T-helper 17 cell (primary cell): ENCODE measurements around the gene EHBP1. TPM values are rescaled to one million over a fixed set of nuclear protein-coding genes. Genes with fewer than 3 reads are reported as not detected.
"Not testable (repeated sequence)": the region's sequence is repeated elsewhere in the genome, so short reads cannot be mapped to it uniquely, and the experiment has no call there.

Experiments
- ATAC-seq: fragments of 150-1000 bp; cut with Tn5 transposase; 2 replicates; pipeline ENCODE4 v1.10.0; 2021; ENCODE audit warnings: mild to moderate bottlenecking, moderate library complexity
- DNase-seq, 3 donors: peaks; one replicate each; pipeline versions ENCODE4 v3.0.0 to v3.0.0-alpha.2; 2020 to 2021
- H3K9me3 ChIP-seq: one replicate; pipeline ENCODE4 v1.7.0; 2013; ENCODE audit warnings: low read length, mild to moderate bottlenecking; ENCODE audit not compliant: control insufficient read depth, poor library complexity, severe bottlenecking
- H3K27ac Mint-ChIP-seq: one replicate; pipeline ENCODE4 v1.8.0; 2022; ENCODE audit warnings: mild to moderate bottlenecking, moderate library complexity, mixed read lengths
- H3K27me3 Mint-ChIP-seq: one replicate; pipeline ENCODE4 v1.8.0; 2022; ENCODE audit warnings: mixed read lengths
- H3K36me3 Mint-ChIP-seq: one replicate; pipeline ENCODE4 v1.8.0; 2022; ENCODE audit warnings: low read depth, mixed read lengths
- H3K4me1 Mint-ChIP-seq: one replicate; pipeline ENCODE4 v1.8.0; 2022; ENCODE audit warnings: mild to moderate bottlenecking, mixed read lengths
- H3K4me3 Mint-ChIP-seq: one replicate; pipeline ENCODE4 v1.8.0; 2022; ENCODE audit warnings: mild to moderate bottlenecking, moderate library complexity, mixed read lengths
- total RNA-seq, 4 donors: library from RNA in 2 of 4; stranded (reverse) in 2 of 4; gene quantifications; one replicate each; pipeline ENCODE4 v1.2.3 and lab custom pipeline; 2022 to 2026

EHBP1 gene
- total RNA-seq, 2 donors from 2014 or later = 24.5 to 28.2 TPM

DNA sequence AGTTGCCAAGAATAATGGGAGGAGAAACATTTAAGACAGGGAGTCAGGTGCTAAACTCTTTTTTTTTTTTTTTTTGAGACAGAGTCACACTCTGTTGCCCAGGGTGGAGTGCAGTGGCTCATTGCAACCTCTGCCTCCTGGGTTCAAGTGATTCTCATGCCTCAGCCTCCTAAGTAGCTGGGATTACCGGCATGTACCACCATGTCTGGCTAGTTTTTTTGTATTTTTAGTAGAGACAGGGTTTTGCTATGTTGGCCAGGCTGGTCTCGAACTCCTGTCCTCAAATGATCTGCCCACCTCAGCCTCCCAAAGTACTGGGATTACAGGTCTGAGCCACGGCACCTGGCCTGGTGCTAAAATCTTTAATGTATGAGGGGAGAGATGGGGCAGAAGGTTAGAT is 7.7 kb downstream of the EHBP1 start:
- H3K9me3 ChIP-seq, H3K36me3 Mint-ChIP-seq, DNase-seq, H3K27ac Mint-ChIP-seq, ATAC-seq, H3K27me3 Mint-ChIP-seq, H3K4me3 Mint-ChIP-seq: not testable (repeated sequence)
- peaks cover 15% of the 10 kb centered on the region for H3K4me1 Mint-ChIP-seq

- Mint-ChIP-seq H3K4me3 (no peak overlapping the region), H3K36me3 (peaks cover under 1% of the 10 kb centered on the region), H3K27ac (no peak overlapping the region), H3K27me3 (no peaks in the 10 kb centered on the region), H3K4me1 (peaks cover 9% of the 10 kb centered on the region)
- ATAC-seq (no peak), DNase-seq (no peak)
- no peaks in the 10 kb centered on the region for H3K9me3 ChIP-seq
Observed at GRCh38 chr2:62713837-62714236, 8.3 kb downstream of the EHBP1 start.

GRCh38 chr2:62716768-62717167 is 11.3 kb downstream of the EHBP1 start:
- H3K27me3 Mint-ChIP-seq = no peaks in the 10 kb centered on the region
- H3K4me1 Mint-ChIP-seq = peaks cover 10% of the 10 kb centered on the region
- H3K27ac Mint-ChIP-seq = no peak overlapping the region

DNA sequence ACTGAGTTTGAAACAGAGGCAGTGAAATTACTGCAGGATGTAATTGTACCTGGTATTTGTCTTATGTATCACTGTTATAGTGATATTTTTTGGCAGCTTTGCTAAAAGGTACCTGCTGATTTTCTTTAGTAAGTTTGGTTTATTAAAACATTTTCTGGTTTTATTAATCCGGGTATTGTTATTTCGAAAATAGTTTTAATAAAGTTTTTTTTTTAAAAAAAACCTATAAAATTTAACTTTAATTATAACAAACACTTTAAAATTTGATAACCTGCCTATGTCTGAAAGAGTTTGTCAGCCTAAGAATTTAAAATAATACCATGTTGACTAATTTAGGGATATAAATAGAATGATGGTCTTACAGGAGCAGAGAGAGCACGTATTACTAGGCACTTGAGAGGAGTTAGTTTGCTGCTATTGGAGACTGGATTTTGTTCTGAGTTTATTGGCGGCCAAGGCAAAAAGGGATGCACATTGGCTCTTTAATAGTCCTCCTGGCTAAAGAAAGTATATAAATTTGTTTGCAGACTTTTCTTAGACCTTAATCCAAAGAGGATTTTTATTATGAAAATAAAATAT is 12.1 kb downstream of the EHBP1 start:
- Mint-ChIP-seq H3K27me3 (no peaks in the 10 kb centered on the region), H3K36me3 (no peaks in the 10 kb centered on the region), H3K27ac (no peak overlapping the region), H3K4me3 (no peak overlapping the region), H3K4me1 (peaks cover 10% of the 10 kb centered on the region)
- no peak for ATAC-seq
- no peak for DNase-seq
- H3K9me3 ChIP-seq = no peaks in the 10 kb centered on the region

More at GRCh38 chr2:62716768-62717167, 11.3 kb downstream of the EHBP1 start:
- H3K9me3 ChIP-seq = no peaks in the 10 kb centered on the region
- ATAC-seq (no peak), DNase-seq (no peak)
- no peak overlapping the region for H3K4me3 Mint-ChIP-seq
- H3K36me3 Mint-ChIP-seq = no peaks in the 10 kb centered on the region

GRCh38 chr2:62718225-62718822 is 12.8 kb downstream of the EHBP1 start:
- Mint-ChIP-seq H3K27me3 (no peaks in the 10 kb centered on the region), H3K27ac (no peak overlapping the region), H3K4me1 (peaks cover 10% of the 10 kb centered on the region), H3K4me3 (no peak overlapping the region), H3K36me3 (no peaks in the 10 kb centered on the region)
- H3K9me3 ChIP-seq = no peaks in the 10 kb centered on the region
- no peak for DNase-seq
- ATAC-seq = no peak

DNA sequence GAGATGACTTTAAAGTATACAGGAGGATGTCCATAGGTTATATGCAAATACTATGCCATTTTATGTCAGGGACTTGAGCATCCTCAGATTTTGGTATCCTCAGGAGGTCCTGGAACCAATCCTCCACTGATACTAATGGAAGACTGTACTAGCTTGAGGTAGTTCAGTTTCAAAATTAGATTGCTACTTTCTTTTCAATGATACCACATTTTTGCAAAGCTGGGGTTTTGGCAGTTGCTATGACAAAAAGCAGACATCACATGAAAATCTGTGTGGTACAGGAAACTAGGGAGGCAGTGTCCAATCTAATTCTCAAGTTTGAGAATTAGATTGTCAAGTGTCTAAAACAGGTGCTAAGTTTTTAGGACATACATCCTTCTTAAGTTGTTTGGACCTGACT is 14.2 kb downstream of the EHBP1 start:
- H3K27ac Mint-ChIP-seq = no peak overlapping the region
- H3K36me3 Mint-ChIP-seq = no peaks in the 10 kb centered on the region
- no peak overlapping the region for H3K4me3 Mint-ChIP-seq

GRCh38 chr2:62722679-62723078 is 17.2 kb downstream of the EHBP1 start:
- Mint-ChIP-seq H3K27ac (no peak overlapping the region), H3K4me3 (no peak overlapping the region), H3K27me3 (no peaks in the 10 kb centered on the region), H3K36me3 (no peaks in the 10 kb centered on the region), H3K4me1 (peaks cover 15% of the 10 kb centered on the region)
- H3K9me3 ChIP-seq = no peaks in the 10 kb centered on the region
- DNase-seq (no peak), ATAC-seq (no peak)

More for the DNA sequence above, 14.2 kb downstream of the EHBP1 start:
- no peaks in the 10 kb centered on the region for H3K9me3 ChIP-seq
- ATAC-seq (no peak), DNase-seq (no peak)
- Mint-ChIP-seq H3K27me3 (no peaks in the 10 kb centered on the region), H3K4me1 (peaks cover 11% of the 10 kb centered on the region)

DNA sequence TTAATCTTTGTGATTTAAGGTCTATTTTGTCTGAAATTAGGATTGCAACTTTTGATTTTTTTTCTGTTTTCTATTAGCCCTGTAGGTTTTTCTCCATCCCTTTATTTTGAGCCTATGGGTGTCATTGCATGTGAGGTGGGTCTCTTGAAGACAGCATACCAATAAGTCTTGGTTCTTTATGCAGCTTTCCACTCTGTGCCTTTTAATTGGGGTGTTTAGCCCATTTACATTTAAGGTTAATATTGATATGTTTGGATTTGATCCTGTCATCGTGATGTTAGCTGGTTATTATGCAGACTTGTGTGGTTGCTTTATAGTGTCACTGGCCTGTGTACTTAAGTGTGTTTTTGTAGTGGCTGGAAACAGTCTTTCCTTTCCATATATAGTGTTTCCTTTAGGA is 17.7 kb downstream of the EHBP1 start:
- H3K9me3 ChIP-seq = no peaks in the 10 kb centered on the region
- Mint-ChIP-seq H3K4me1 (peaks cover 15% of the 10 kb centered on the region), H3K27me3 (no peaks in the 10 kb centered on the region), H3K27ac (no peak overlapping the region), H3K36me3 (no peaks in the 10 kb centered on the region), H3K4me3 (no peak overlapping the region)
- no peak for DNase-seq
- ATAC-seq = no peak

DNA sequence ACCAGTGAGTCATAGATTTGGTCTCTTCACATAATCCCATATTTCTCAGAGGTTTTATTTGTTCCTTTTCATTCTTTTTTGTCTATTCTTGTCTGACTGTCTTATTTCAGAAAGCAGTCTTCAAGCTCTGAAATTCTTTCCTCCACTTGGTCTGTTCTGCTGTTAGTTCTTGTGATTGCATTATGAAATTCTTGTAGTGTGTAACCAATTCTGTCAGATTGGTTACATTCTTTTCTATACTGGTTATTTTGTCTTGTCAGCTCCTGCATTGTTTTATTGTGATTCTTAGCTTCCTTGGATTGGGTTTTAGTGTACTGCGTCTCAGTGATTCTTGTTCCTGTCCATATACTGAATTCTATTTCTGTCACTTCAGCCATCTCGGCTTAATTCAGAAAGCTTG is 18.6 kb downstream of the EHBP1 start:
- no peaks in the 10 kb centered on the region for H3K9me3 ChIP-seq
- no peaks in the 10 kb centered on the region for H3K27me3 Mint-ChIP-seq
- H3K27ac Mint-ChIP-seq = no peak overlapping the region
- H3K36me3 Mint-ChIP-seq = no peaks in the 10 kb centered on the region
- no peak for DNase-seq
- ATAC-seq = no peak
- H3K4me3 Mint-ChIP-seq = no peak overlapping the region
- peaks cover 15% of the 10 kb centered on the region for H3K4me1 Mint-ChIP-seq

DNA sequence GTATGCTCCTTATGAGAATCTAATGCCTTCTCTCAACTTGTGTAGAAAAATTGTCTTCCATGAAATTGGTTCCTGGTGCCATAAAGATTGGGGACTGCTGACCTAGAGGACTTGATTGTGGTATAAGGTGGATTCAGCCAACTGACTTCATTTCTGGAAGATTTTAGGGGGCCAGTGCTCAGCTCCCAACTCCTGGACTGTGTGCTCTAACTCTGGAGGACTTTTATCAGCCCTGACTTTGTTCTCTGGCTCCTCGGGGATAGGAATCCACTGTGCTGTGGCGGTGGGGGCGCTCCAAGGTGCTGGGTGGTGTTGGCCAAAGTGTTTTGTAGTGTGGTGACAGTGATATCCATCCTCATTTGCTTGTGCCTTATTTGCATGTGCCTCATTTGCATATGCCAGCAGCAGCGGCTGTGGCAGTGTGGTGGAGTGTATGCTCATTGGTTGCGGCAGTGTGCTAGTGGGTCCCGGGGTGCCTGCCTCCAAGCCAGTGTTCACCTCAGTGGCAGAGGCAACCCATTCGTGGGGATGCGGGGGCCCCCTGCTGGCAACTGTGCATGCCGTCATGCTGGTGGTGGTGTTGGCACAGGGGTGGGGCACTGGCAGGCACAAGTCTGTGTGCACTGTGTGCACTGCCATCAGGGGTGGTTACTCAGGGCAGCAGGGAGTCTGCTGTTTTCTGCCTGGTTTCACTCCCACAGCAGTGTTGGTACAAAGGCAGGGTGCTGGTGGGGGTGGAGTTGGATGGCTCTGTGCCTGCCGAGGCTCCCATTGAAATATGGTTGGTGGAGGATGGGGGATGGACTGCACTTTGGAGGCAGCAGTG is 19.6 kb downstream of the EHBP1 start:
- Mint-ChIP-seq H3K27me3 (no peaks in the 10 kb centered on the region), H3K4me3 (no peak overlapping the region), H3K36me3 (no peaks in the 10 kb centered on the region), H3K27ac (no peak overlapping the region), H3K4me1 (peaks cover 15% of the 10 kb centered on the region)
- peak in 2 of 3 donors; percentile 13 to 22 for DNase-seq
- ATAC-seq = peak; percentile 54
- no peaks in the 10 kb centered on the region for H3K9me3 ChIP-seq

- H3K9me3 ChIP-seq = no peaks in the 10 kb centered on the region
- DNase-seq (no peak), ATAC-seq (no peak)
- Mint-ChIP-seq H3K36me3 (no peaks in the 10 kb centered on the region), H3K4me3 (no peak overlapping the region), H3K27me3 (no peaks in the 10 kb centered on the region), H3K27ac (no peak overlapping the region), H3K4me1 (peaks cover 15% of the 10 kb centered on the region)
Observed at GRCh38 chr2:62725712-62726055, 20.2 kb downstream of the EHBP1 start.

- ATAC-seq (no peak), DNase-seq (no peak)
- no peaks in the 10 kb centered on the region for H3K27me3 Mint-ChIP-seq
- no peaks in the 10 kb centered on the region for H3K36me3 Mint-ChIP-seq
- no peak overlapping the region for H3K27ac Mint-ChIP-seq
- peaks cover 11% of the 10 kb centered on the region for H3K4me1 Mint-ChIP-seq
- no peaks in the 10 kb centered on the region for H3K9me3 ChIP-seq
- H3K4me3 Mint-ChIP-seq = no peak overlapping the region
Observed at GRCh38 chr2:62727259-62727867, 21.9 kb downstream of the EHBP1 start.

DNA sequence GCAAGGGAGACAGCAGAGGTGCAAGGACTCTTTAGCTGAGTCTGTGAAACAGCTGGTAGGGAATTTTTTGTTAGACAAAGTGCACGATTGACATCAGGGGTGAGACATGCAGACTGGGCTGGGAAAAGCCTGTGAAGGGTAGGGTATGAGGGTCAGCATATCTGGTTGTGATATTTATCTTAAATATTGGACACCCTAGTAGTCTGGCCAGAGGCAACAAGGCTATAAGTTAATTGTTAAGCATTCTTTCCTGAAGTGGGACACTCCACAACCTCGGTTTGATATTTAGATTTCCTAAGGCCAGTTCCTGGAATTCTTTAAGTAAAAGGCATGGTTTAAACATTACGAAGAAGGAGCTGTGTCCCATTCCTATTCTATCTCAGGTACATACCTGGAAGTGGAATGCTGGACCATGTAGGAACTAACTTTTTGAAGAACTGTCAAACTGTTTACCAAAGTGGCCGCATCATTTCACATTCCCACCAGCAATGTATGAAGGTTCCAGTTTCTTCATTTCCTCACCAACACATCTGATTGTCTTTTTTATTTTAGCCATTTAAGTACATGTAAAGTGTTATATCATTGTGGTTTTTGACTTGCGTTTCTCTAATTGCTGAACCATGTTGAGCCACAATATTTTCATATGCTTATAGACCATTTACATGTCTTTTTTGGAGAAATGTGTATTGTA is 22.5 kb downstream of the EHBP1 start:
- Mint-ChIP-seq H3K4me1 (peaks cover 13% of the 10 kb centered on the region), H3K27me3 (no peaks in the 10 kb centered on the region), H3K4me3 (no peak overlapping the region), H3K36me3 (no peaks in the 10 kb centered on the region), H3K27ac (no peak overlapping the region)
- H3K9me3 ChIP-seq = no peaks in the 10 kb centered on the region
- ATAC-seq (no peak), DNase-seq (no peak)
